ENCODE measurements around the gene B9D1.

DNA sequence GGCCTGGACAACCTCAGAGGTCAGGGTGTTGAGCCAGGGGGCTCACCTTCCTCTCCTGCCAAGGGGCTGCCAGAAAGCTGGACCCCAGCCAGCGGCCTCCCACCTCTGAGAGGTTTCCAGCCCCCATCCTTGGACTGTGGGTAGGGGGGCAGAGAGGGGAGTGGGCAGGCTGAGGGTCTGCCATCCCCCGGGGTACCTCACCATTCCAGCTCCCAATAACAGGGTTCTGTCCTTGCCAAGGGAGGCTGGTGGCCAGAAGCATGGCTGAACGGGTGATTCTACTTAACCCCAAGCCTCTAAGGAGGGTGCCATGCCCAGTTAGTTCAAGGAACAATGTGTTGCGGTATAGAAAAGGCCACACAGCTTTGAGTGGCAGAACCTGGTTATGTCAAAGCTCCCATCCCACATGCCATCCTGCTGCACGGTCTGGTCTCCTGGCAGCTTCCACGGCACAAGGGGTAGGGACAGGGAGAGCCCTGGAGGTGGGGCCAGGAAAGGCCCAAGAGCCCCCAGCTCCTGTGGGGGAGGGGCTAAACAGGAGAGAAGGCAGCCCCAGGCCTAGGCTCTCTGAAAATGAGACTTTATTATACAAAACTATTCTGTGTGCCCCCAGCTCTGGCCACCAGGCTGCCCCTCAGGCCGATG, 19.8 kb downstream of the B9D1 start:
- TF ChIP-seq TAF1 (IDR thresholded peaks at IDR 0.05; ENCODE audit: borderline replicate concordance, insufficient read depth, low read length) (no peak), POLR2AphosphoS5 (IDR thresholded peaks at IDR 0.05; ENCODE audit: low read depth, low read length) (no peak)
- TF ChIP-seq, protein P1, sequence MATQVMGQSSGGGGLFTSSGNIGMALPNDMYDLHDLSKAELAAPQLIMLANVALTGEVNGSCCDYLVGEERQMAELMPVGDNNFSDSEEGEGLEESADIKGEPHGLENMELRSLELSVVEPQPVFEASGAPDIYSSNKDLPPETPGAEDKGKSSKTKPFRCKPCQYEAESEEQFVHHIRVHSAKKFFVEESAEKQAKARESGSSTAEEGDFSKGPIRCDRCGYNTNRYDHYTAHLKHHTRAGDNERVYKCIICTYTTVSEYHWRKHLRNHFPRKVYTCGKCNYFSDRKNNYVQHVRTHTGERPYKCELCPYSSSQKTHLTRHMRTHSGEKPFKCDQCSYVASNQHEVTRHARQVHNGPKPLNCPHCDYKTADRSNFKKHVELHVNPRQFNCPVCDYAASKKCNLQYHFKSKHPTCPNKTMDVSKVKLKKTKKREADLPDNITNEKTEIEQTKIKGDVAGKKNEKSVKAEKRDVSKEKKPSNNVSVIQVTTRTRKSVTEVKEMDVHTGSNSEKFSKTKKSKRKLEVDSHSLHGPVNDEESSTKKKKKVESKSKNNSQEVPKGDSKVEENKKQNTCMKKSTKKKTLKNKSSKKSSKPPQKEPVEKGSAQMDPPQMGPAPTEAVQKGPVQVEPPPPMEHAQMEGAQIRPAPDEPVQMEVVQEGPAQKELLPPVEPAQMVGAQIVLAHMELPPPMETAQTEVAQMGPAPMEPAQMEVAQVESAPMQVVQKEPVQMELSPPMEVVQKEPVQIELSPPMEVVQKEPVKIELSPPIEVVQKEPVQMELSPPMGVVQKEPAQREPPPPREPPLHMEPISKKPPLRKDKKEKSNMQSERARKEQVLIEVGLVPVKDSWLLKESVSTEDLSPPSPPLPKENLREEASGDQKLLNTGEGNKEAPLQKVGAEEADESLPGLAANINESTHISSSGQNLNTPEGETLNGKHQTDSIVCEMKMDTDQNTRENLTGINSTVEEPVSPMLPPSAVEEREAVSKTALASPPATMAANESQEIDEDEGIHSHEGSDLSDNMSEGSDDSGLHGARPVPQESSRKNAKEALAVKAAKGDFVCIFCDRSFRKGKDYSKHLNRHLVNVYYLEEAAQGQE (IDR thresholded peaks at IDR 0.05; ENCODE audit: insufficient read depth in 1 of 2, low read depth in 2 of 2, low read length in 2 of 2), result no peak

Data from PFSK-1 (cell line).